ENCODE data around the gene TJP1.

DNA sequence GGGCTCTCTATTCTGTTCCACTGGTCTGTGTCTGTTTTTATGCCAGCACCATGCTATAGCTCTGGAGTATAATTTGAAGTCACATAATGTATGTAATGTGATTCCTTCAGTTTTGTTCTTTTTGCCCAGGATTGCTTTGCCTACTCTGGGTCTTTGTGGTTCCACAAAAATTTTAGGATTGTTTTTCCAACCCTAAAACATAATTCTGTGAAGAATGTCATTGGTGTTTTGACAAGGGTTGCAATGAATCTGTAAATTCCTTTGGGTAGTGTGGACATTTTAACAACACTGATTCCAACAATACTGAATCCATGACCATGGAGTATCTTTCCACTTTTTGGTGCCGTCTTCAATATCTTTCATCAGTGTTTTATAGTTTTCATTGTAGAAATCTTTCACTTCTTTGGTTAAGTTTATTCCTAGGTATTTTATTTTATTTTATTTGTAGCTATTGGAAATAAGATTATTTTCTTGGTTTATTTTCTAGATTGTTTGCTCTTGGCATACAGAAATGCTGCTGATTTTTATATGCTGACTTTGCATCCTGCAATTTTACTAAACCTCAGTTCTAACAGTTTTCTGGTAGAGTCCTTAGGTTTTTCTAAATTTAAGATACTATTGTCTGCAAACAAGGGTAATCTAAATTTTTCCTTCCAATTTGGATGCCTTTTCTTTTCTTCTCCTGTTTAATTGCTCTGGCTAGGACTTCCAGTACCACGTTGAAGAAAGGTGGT lies 29.7 kb downstream of the TJP1 start:
- TF ChIP-seq, protein P1, sequence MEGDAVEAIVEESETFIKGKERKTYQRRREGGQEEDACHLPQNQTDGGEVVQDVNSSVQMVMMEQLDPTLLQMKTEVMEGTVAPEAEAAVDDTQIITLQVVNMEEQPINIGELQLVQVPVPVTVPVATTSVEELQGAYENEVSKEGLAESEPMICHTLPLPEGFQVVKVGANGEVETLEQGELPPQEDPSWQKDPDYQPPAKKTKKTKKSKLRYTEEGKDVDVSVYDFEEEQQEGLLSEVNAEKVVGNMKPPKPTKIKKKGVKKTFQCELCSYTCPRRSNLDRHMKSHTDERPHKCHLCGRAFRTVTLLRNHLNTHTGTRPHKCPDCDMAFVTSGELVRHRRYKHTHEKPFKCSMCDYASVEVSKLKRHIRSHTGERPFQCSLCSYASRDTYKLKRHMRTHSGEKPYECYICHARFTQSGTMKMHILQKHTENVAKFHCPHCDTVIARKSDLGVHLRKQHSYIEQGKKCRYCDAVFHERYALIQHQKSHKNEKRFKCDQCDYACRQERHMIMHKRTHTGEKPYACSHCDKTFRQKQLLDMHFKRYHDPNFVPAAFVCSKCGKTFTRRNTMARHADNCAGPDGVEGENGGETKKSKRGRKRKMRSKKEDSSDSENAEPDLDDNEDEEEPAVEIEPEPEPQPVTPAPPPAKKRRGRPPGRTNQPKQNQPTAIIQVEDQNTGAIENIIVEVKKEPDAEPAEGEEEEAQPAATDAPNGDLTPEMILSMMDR (IDR thresholded peaks at IDR 0.05 in 4 of 5, conservative IDR thresholded peaks at IDR 0.05 in 1 of 5): no peak
- TF ChIP-seq POLR2A (IDR thresholded peaks at IDR 0.05): no peak
